ENCODE results near the gene BTN1A1.

The BTN1A1 gene

GRCh38 chr6:26473758-26474438 is 26.2 kb upstream of the BTN1A1 start:
- DNase-seq: peak; percentile 91
- in situ Hi-C loops (cut with HindIII; ENCODE audit: low pct_ligation_motif_present, low pct_unique_long_range_greater_than_20kb, low sequenced_read_pairs): no loop called here

GRCh38 chr6:26474439-26474881 is 25.6 kb upstream of the BTN1A1 start:
- no peak for DNase-seq
- in situ Hi-C loops (cut with HindIII; ENCODE audit: low pct_ligation_motif_present, low pct_unique_long_range_greater_than_20kb, low sequenced_read_pairs): no loop called here

DNA sequence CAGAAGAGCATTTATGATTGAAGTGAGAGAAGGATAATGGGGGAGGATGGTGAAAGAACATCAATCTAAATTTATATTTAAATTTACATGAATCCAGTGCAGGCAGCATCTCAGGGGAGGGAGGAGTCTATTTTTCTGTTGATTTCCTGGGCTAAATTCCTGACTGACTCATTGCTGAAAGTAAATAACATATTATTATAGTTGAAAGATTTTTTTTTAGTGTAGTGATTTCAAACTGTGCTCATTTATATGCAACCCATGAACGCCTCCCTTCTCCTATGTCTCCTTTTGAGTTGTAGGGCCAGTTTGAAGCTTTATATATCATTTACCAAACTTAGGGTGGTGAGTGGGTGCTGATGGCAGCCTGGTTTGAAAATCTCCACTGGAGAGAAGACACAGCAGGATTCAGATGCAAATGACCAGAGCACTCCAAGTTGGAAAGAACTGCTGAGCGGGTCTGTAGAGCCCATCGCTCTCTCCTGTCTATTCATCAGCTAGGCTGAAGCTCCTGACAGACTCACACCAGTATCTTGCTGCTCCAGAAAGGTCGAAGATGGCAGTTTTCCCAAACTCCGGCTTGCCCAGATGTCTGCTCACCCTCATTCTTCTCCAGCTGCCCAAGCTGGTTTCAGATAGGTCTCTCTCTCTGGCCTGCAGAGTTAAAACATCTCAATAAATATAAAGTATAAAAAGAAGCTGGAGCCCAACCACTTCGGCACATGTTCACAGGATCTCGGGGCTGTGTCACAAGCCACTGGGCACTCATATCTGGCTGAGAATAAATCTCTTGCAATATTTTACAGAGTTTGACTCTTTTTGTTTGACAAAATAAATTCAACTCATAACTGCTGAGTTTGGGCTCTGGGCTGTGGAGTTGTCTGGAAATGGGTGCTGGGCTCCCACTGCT is 24.0 kb upstream of the BTN1A1 start:
- in situ Hi-C loops (cut with HindIII; ENCODE audit: low pct_ligation_motif_present, low pct_unique_long_range_greater_than_20kb, low sequenced_read_pairs): no loop called here

GRCh38 chr6:26476896-26477295 is 23.2 kb upstream of the BTN1A1 start:
- in situ Hi-C loops (cut with HindIII; ENCODE audit: low pct_ligation_motif_present, low pct_unique_long_range_greater_than_20kb, low sequenced_read_pairs): no loop called here
- no peak for DNase-seq

More for the DNA sequence above, 24.0 kb upstream of the BTN1A1 start:
- DNase-seq: no peak

DNA sequence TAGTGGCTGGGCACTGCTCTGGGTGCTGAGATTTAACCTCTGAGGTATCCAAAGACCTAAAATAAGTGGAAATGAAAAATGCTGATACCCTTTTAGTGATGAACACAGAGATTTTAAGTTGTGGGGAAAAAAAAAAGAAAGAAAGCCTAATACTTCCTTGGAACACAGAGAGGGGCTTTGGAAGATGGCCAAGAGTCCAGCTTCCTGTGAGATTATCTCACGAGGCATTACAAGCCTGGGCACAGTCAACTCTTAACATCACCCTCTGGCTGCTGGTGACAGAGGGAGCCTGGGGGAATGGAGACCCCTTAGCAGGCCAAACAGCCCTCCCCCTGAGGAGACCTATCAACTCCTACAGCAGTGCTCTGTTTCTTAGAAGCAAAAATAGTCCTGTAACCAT is 22.7 kb upstream of the BTN1A1 start:
- in situ Hi-C loops (cut with HindIII; ENCODE audit: low pct_ligation_motif_present, low pct_unique_long_range_greater_than_20kb, low sequenced_read_pairs): no loop called here
- DNase-seq: no peak

- no peak for DNase-seq
- in situ Hi-C loops (cut with HindIII; ENCODE audit: low pct_ligation_motif_present, low pct_unique_long_range_greater_than_20kb, low sequenced_read_pairs): no loop called here
Observed at GRCh38 chr6:26478100-26478984, 21.8 kb upstream of the BTN1A1 start.

- DNase-seq: no peak
- in situ Hi-C loops (cut with HindIII; ENCODE audit: low pct_ligation_motif_present, low pct_unique_long_range_greater_than_20kb, low sequenced_read_pairs): no loop called here
Observed at GRCh38 chr6:26478985-26479278, 21.2 kb upstream of the BTN1A1 start.

DNA sequence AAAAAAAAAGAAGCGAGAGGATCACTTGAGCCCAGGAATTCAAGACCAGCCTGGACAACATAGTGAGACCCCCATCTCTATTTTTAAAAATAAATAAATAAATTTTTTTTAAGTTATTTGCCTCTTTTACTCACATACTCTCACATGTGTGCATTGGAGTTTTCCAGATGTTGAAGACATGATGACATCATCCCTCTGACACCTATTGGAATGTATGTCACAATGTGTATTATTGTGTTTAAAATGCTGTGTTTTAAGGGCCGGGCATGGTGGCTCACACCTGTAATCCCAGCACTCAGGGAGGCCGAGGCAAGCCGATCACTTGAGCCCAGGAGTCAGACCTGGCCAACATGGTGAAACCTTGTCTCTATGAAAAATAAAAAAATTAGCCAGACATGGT is 17.8 kb upstream of the BTN1A1 start:
- in situ Hi-C loops (cut with HindIII; ENCODE audit: low pct_ligation_motif_present, low pct_unique_long_range_greater_than_20kb, low sequenced_read_pairs): no loop called here
- DNase-seq: no peak

DNA sequence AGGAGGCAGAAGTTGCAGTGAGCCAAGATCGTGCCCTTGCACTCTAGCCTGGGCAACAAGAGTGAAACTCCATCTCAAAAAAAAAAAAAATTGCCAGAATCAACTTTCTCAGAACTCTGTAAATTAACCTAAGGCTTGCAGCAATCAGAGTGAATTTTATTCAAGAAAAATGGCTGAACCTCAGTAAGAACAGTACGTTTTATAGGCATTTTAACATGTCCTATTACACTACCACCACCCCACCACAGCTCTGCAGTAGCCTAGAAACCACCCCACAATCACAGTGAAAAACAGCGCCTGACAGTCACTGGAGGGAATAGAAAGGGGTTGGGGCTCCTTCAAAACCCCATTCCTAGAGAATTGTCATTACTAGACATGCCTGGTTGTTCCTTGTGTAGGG is 16.4 kb upstream of the BTN1A1 start:
- DNase-seq: no peak
- in situ Hi-C loops (cut with HindIII; ENCODE audit: low pct_ligation_motif_present, low pct_unique_long_range_greater_than_20kb, low sequenced_read_pairs): no loop called here

DNA sequence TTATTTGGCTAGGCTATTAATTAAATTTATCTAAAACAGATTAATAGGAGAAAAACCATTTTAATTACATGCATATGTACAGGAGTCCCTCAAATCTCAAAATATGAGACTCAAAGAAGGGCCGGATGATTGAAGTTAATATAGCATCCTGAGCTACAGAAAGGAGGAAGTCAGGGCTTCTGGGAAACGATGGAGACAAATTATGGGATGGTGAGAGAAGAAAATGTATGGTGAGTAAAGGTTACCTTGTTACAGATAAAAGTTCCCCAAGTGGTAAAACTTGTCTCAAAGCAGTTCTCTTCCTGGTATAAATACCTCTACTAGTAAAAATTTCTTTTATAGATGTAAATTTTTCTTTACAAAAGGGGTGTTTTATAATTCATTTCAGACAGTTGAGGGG is 15.9 kb upstream of the BTN1A1 start:
- DNase-seq: no peak
- in situ Hi-C loops (cut with HindIII; ENCODE audit: low pct_ligation_motif_present, low pct_unique_long_range_greater_than_20kb, low sequenced_read_pairs): no loop called here

DNA sequence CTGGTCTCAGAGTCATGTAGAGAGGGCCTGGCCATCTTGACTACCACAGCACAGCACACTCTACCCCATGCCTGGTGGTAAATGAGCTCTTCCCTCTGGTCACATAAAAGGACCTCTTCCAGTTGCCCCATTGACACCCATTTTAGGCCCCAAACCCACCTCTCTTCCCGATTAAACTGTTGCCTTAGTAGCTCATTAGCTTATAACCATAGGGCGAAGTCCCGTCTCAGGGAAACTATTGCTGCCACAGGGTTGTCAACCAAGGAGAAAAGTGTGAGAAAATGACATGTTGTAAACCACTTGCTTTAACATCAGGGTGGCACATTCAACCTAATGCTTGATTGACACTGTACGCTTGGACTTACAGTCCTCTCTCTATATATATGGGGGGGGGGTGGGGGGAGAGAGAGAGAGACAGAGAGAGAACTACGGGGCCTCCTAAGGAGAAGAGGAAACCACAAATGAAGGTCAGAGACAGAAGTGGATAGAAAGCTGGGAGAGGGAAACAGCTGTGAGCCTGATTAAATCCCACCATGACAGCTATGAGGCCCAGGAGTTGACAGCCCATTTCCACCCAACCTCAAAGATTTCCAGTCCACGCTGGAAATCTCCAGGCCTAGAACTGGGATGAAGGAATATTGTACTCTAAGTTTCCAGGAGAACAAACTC is 14.9 kb upstream of the BTN1A1 start:
- in situ Hi-C loops (cut with HindIII; ENCODE audit: low pct_ligation_motif_present, low pct_unique_long_range_greater_than_20kb, low sequenced_read_pairs): no loop called here
- no peak for DNase-seq

GRCh38 chr6:26486358-26486757 is 13.7 kb upstream of the BTN1A1 start:
- in situ Hi-C loops (cut with HindIII; ENCODE audit: low pct_ligation_motif_present, low pct_unique_long_range_greater_than_20kb, low sequenced_read_pairs): no loop called here
- DNase-seq: no peak

DNA sequence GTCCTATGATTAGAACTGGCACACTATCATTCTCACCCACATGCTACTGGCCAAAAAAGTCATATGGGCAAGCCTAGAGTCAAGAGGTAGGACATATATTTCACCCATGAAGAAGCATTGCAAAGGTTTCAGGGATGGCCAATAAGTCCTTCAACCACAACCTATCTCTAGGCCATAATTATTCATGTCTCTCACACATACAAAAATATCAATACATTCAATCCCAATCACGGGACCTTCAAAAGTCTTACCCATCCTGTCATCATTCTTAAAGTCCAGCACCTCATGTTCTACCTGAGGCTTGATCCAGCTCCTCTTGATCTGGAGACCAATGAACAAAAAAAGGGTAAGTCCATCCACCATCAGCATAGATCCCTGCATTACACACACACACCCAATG is 12.6 kb upstream of the BTN1A1 start:
- in situ Hi-C loops (cut with HindIII; ENCODE audit: low pct_ligation_motif_present, low pct_unique_long_range_greater_than_20kb, low sequenced_read_pairs): no loop called here
- no peak for DNase-seq

DNA sequence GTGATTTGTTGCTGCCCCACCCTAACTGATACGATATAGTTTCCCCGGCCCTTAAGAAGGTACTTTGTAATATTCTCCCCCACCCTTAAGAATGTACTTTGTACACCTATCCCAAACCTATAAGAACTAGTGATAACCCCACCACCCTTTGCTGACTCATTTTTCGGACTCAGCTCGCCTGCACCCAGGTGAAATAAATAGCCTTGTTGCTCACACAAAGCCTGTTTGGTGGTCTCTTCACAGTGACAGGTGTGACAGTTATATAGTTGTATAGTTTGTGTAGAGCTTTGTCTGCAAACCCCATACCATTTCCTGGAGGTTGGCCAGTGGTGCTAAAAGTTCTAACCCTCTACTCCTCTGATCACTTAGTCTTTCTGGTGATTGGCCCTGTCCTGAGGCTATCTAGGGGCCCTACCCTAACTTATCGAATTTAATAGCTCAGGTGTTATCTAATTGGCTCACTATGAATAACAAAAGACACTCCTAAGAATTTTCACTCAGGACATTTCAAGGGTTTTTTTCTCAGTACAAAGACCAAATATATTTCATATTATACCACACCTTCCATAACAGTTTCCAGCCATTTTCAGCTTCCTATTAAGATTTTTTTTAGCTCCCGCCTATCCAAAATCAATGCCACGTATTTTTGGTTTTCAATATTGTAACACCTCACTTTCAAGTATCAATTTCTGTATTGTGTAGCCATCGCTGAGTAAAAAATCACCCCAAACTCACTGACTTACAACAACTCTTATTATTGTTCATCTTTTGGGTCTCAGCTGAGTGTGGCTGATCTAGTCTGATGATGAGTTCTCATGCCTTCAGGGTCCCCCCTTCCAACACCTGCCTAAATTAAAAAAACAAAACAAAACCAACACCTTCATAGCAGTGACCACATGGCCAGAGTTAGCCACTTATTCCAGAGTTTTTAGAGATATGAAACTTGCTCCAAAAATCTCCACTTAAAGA is 9.8 kb upstream of the BTN1A1 start:
- in situ Hi-C loops (cut with HindIII; ENCODE audit: low pct_ligation_motif_present, low pct_unique_long_range_greater_than_20kb, low sequenced_read_pairs): no loop called here
- DNase-seq: no peak

GRCh38 chr6:26491604-26492003 is 8.5 kb upstream of the BTN1A1 start:
- DNase-seq: no peak
- in situ Hi-C loops (cut with HindIII; ENCODE audit: low pct_ligation_motif_present, low pct_unique_long_range_greater_than_20kb, low sequenced_read_pairs): no loop called here

- in situ Hi-C loops (cut with HindIII; ENCODE audit: low pct_ligation_motif_present, low pct_unique_long_range_greater_than_20kb, low sequenced_read_pairs): no loop called here
- DNase-seq: peak; percentile 17
Observed at GRCh38 chr6:26493258-26493657, 6.8 kb upstream of the BTN1A1 start.

DNA sequence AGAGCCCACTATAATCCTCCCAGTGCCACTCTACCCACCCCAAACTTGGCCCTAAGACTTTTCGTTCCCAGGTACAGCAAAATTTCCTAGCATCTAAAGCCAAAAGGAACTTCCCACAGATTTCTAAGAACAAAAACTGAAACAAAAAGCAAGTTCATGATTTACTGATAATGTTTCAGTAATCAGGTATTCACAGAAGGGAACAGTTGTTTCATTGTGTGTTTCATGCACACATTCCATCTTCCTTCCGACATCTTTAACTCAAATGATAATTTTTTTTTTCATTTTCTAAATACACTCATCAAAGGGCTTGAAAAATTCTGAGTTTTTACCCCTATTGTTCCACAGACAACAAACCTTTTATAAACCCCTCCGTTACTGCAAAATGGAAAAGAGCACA is 6.0 kb upstream of the BTN1A1 start:
- no peak for DNase-seq

DNA sequence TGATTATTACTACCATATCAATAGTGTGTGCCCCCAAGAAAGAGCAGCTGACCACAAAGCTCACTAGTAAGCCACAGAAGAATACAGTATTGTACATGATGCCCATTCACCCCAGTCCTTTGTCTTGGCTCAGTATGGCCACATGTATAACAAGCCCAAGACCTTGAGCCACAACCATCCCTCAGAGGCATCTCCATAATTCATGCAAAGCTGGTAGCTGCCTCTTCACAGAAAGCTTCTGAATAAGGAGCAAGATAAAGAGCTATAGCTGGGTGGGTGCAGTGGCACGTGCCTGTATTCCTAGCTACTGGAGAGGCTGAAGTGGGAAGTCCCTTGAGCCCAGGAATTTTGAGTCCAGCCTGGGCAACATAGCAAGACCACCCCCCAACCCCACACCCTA is 4.8 kb upstream of the BTN1A1 start:
- in situ Hi-C loops (cut with HindIII; ENCODE audit: low pct_ligation_motif_present, low pct_unique_long_range_greater_than_20kb, low sequenced_read_pairs): no loop called here
- no peak for DNase-seq

More for the DNA sequence above, 6.0 kb upstream of the BTN1A1 start:
- in situ Hi-C loops (cut with HindIII; ENCODE audit: low pct_ligation_motif_present, low pct_unique_long_range_greater_than_20kb, low sequenced_read_pairs): no loop called here
